Measurements from ENCODE around the gene APOL3. TPM values are rescaled to one million over a fixed set of nuclear protein-coding genes. Genes with fewer than 3 reads are reported as not detected.

Gene APOL3
- total RNA-seq, 1 donor from 2014 or later: 1.2 TPM

DNA sequence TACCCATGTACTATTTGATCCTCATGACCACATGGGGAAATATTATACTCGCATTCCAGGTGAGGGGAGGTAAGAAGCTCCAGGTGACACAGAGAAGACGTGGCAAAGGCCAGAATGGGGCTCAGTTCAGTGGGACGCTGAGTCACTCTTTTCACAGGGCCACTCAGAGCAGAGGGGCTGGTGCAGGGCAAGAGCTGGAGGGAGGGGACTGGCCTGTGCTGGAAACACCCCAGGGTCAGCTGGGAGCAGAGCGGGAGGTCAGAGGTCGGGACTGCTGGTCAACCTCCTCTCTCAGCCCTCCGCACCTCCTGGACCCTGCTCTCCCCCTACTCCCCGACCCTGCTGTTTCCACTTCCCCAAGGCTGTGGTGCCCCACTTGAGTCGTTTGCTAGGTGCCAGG, 12.1 kb downstream of the APOL3 start:
- H3K36me3 Mint-ChIP-seq (ENCODE audit: low read depth, unreplicated experiment): no peaks in the 10 kb centered on the region

DNA sequence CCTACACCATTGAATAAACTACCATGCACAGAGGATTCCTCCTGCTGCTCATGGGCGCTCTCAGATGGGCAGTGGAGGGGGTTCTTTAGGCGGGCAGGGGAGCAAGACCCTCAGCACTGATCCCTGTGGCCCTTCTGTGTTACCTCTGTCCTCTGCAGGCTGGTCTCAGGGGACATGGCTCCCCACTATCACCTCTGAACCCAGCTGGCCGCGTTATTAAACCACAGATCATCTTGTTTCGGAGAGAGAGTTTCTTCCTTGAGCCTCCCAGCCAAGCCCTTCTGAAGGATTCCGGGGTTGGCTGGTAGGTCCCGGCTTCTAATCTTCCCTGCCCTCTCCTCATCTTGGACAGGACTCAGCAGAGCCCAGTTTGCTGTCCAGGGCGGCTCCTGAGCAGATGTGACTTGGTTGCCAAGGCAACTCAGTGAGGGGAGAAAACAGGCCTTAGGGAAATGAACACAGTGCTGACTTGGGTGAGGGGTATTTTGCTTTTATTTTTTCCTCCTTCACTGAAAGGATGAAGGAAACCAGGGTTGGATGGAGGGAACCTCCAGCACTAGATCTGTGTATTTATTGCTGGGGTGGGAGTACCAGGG, 13.3 kb downstream of the APOL3 start:
- H3K27ac Mint-ChIP-seq (ENCODE audit: unreplicated experiment): no peak overlapping the region
- peaks cover 8% of the 10 kb centered on the region for H3K27me3 Mint-ChIP-seq (ENCODE audit: unreplicated experiment)
- H3K9me3 Mint-ChIP-seq (ENCODE audit: unreplicated experiment): no peaks in the 10 kb centered on the region

More for the DNA sequence above, 12.1 kb downstream of the APOL3 start:
- Mint-ChIP-seq H3K4me3 (ENCODE audit: unreplicated experiment) (no peak overlapping the region), H3K27me3 (ENCODE audit: unreplicated experiment) (peaks cover 8% of the 10 kb centered on the region), H3K9me3 (ENCODE audit: unreplicated experiment) (no peaks in the 10 kb centered on the region), H3K4me1 (ENCODE audit: unreplicated experiment) (peaks cover 5% of the 10 kb centered on the region), H3K27ac (ENCODE audit: unreplicated experiment) (no peak overlapping the region)
- no peak for TF ChIP-seq CTCF (IDR thresholded peaks at IDR 0.05; ENCODE audit: unreplicated experiment)
- no peak for DNase-seq (ENCODE audit: low spot score)

GRCh38 chr22:36145881-36146280, 14.7 kb downstream of the APOL3 start:
- Mint-ChIP-seq H3K4me3 (ENCODE audit: unreplicated experiment) (no peak overlapping the region), H3K9me3 (ENCODE audit: unreplicated experiment) (no peaks in the 10 kb centered on the region), H3K36me3 (ENCODE audit: low read depth, unreplicated experiment) (no peaks in the 10 kb centered on the region), H3K4me1 (ENCODE audit: unreplicated experiment) (peaks cover 8% of the 10 kb centered on the region), H3K27ac (ENCODE audit: unreplicated experiment) (no peak overlapping the region), H3K27me3 (ENCODE audit: unreplicated experiment) (peaks cover 7% of the 10 kb centered on the region)
- no peak for TF ChIP-seq CTCF (IDR thresholded peaks at IDR 0.05; ENCODE audit: unreplicated experiment)
- no peak for DNase-seq (ENCODE audit: low spot score)

More for the DNA sequence above, 13.3 kb downstream of the APOL3 start:
- H3K4me1 Mint-ChIP-seq (ENCODE audit: unreplicated experiment): peaks cover 5% of the 10 kb centered on the region
- no peak overlapping the region for H3K4me3 Mint-ChIP-seq (ENCODE audit: unreplicated experiment)
- no peak for TF ChIP-seq CTCF (IDR thresholded peaks at IDR 0.05; ENCODE audit: unreplicated experiment)
- H3K36me3 Mint-ChIP-seq (ENCODE audit: low read depth, unreplicated experiment): no peaks in the 10 kb centered on the region
- DNase-seq (ENCODE audit: low spot score): no peak

GRCh38 chr22:36144886-36145541, 15.5 kb downstream of the APOL3 start:
- TF ChIP-seq CTCF (IDR thresholded peaks at IDR 0.05; ENCODE audit: unreplicated experiment): peak; percentile 31
- no peak overlapping the region for H3K4me3 Mint-ChIP-seq (ENCODE audit: unreplicated experiment)
- peak; percentile 64 for DNase-seq (ENCODE audit: low spot score)
- H3K27ac Mint-ChIP-seq (ENCODE audit: unreplicated experiment): peak overlapping the region; percentile 18
- H3K27me3 Mint-ChIP-seq (ENCODE audit: unreplicated experiment): peaks cover 6% of the 10 kb centered on the region
- H3K9me3 Mint-ChIP-seq (ENCODE audit: unreplicated experiment): no peaks in the 10 kb centered on the region
- peaks cover 8% of the 10 kb centered on the region for H3K4me1 Mint-ChIP-seq (ENCODE audit: unreplicated experiment)
- no peaks in the 10 kb centered on the region for H3K36me3 Mint-ChIP-seq (ENCODE audit: low read depth, unreplicated experiment)

DNA sequence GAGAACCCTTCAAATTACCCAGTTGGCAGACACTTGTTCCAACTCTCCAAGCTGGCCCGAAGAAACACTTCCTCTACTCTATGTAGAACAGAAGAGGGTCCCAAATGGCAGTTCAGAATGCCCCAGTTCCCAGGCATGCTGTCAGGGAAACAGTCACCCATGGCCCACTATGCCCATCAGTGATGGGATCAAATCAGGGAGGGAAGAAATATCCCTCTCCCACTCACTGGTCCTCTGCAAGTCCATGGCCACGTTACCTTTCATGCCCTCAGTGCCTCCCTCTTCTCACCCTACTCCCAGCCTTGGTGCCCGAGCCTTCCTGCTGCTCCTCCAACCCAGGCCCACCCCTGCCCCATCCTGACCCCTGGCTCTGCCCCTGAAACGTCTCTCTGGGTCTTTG, 16.6 kb downstream of the APOL3 start:
- Mint-ChIP-seq H3K9me3 (ENCODE audit: unreplicated experiment) (no peaks in the 10 kb centered on the region), H3K27ac (ENCODE audit: unreplicated experiment) (no peak overlapping the region), H3K4me3 (ENCODE audit: unreplicated experiment) (no peak overlapping the region), H3K4me1 (ENCODE audit: unreplicated experiment) (peaks cover 8% of the 10 kb centered on the region), H3K27me3 (ENCODE audit: unreplicated experiment) (peaks cover 5% of the 10 kb centered on the region), H3K36me3 (ENCODE audit: low read depth, unreplicated experiment) (no peaks in the 10 kb centered on the region)
- no peak for TF ChIP-seq CTCF (IDR thresholded peaks at IDR 0.05; ENCODE audit: unreplicated experiment)
- DNase-seq (ENCODE audit: low spot score): no peak
